Trophoblast cell (in vitro differentiated cells and primary cell): Measurements from ENCODE around the gene FAM120B.

Experiments
- DNase-seq, 2 donors: peaks; one replicate each; pipeline ENCODE4 v3.0.0-alpha.2; 2016
- H2AFZ ChIP-seq: 2 replicates; pipeline ENCODE4 v1.6.1; 2013; ENCODE audit warnings: low read length, moderate library complexity, mild to moderate bottlenecking; ENCODE audit not compliant: insufficient read depth, poor library complexity
- H2AK5ac ChIP-seq: 2 replicates; pipeline ENCODE4 v1.6.1; 2013; ENCODE audit warnings: mild to moderate bottlenecking, low read length
- H2BK120ac ChIP-seq: 2 replicates; pipeline ENCODE4 v1.6.1; 2013; ENCODE audit warnings: low read length, mild to moderate bottlenecking, moderate library complexity; ENCODE audit not compliant: insufficient read depth, poor library complexity
- H2BK12ac ChIP-seq: 2 replicates; pipeline ENCODE4 v1.6.1; 2013; ENCODE audit warnings: mild to moderate bottlenecking, low read length, moderate library complexity
- H2BK5ac ChIP-seq: 2 replicates; pipeline ENCODE4 v1.6.1; 2013; ENCODE audit warnings: low read length, low read depth, moderate library complexity, mild to moderate bottlenecking; ENCODE audit not compliant: poor library complexity
- H3K14ac ChIP-seq: 2 replicates; pipeline ENCODE4 v1.6.1; 2013; ENCODE audit warnings: mild to moderate bottlenecking, low read length
- H3K18ac ChIP-seq: 2 replicates; pipeline ENCODE4 v1.6.1; 2013; ENCODE audit warnings: mild to moderate bottlenecking, low read length
- H3K23ac ChIP-seq: 2 replicates; pipeline ENCODE4 v1.6.1; 2013; ENCODE audit warnings: low read length
- H3K27ac ChIP-seq: 2 replicates; pipeline ENCODE4 v1.5.1; 2013; ENCODE audit warnings: low read depth, mild to moderate bottlenecking, inconsistent platforms, low read length, moderate library complexity
- H3K27me3 ChIP-seq: 2 replicates; pipeline ENCODE4 v1.6.1; 2013; ENCODE audit warnings: inconsistent platforms, mild to moderate bottlenecking, low read length, moderate library complexity; ENCODE audit not compliant: insufficient read depth
- H3K36me3 ChIP-seq, 2 experiments: 1 replicate in 1 of 2; 2 replicates in 1 of 2; pipeline ENCODE4 v1.6.1; 2013; ENCODE audit warnings: low read length in 2 of 2, mild to moderate bottlenecking in 2 of 2, moderate library complexity in 1 of 2; ENCODE audit not compliant: insufficient read depth in 2 of 2, control insufficient read depth in 1 of 2
- H3K4ac ChIP-seq: 2 replicates; pipeline ENCODE4 v1.6.1; 2013; ENCODE audit warnings: low read depth, mild to moderate bottlenecking, low read length, moderate library complexity
- H3K4me1 ChIP-seq, 2 experiments: 1 replicate in 1 of 2; 2 replicates in 1 of 2; pipeline ENCODE4 v1.6.1; 2013; ENCODE audit warnings: low read length in 2 of 2, mild to moderate bottlenecking in 2 of 2, moderate library complexity in 1 of 2; ENCODE audit not compliant: insufficient read depth in 2 of 2, control insufficient read depth in 1 of 2
- H3K4me2 ChIP-seq: 2 replicates; pipeline ENCODE4 v1.6.1; 2013; ENCODE audit warnings: inconsistent platforms, mild to moderate bottlenecking, low read length, moderate library complexity
- H3K4me3 ChIP-seq: 2 replicates; pipeline ENCODE4 v1.5.1; 2013; ENCODE audit warnings: mild to moderate bottlenecking, low read depth, low read length, inconsistent platforms
- H3K79me1 ChIP-seq: one replicate; pipeline ENCODE4 v1.6.1; 2013; ENCODE audit warnings: low read length
- H3K79me2 ChIP-seq: 2 replicates; pipeline ENCODE4 v1.6.1; 2013; ENCODE audit warnings: low read length, mild to moderate bottlenecking; ENCODE audit not compliant: control insufficient read depth, insufficient read depth, poor library complexity
- H3K9ac ChIP-seq: 2 replicates; pipeline ENCODE4 v1.6.1; 2013; ENCODE audit warnings: mild to moderate bottlenecking, low read length
- H3K9me3 ChIP-seq: 2 replicates; pipeline ENCODE4 v1.6.1; 2013; ENCODE audit warnings: low read depth, mild to moderate bottlenecking, control low read depth, inconsistent platforms, low read length; ENCODE audit not compliant: insufficient read depth
- H4K12ac ChIP-seq: 2 replicates; pipeline ENCODE4 v1.6.1; 2013; ENCODE audit warnings: low read depth, mild to moderate bottlenecking, low read length, moderate library complexity
- H4K8ac ChIP-seq: 2 replicates; pipeline ENCODE4 v1.6.1; 2013; ENCODE audit warnings: low read depth, mild to moderate bottlenecking, low read length, moderate library complexity
- H4K91ac ChIP-seq: one replicate; pipeline ENCODE4 v1.6.1; 2013; ENCODE audit warnings: low read depth, mild to moderate bottlenecking, low read length, moderate library complexity
- WGBS: extraction: QIAGEN DNeasy Blood & Tissue Kit; methylation state at CpG from one replicate; pipeline ENCODE4 v1.1.7; 2013; ENCODE audit warnings: missing lambda C conversion rate; ENCODE audit not compliant: insufficient read length, insufficient coverage; ENCODE audit errors: extremely low coverage; 5-methylcytosine and 5-hydroxymethylcytosine counted together

FAM120B gene

GRCh38 chr6:170278743-170279094 lies 27.8 kb upstream of the FAM120B start:
- H3K4ac ChIP-seq: no peak overlapping the region
- no peak overlapping the region for H2AK5ac ChIP-seq
- no peak overlapping the region for H4K8ac ChIP-seq
- H2AFZ ChIP-seq: no peak overlapping the region
- H3K9ac ChIP-seq: no peak overlapping the region
- no peak overlapping the region for H2BK5ac ChIP-seq
- DNase-seq: no peak
- H3K27ac ChIP-seq: no peak overlapping the region
- no peak overlapping the region for H3K14ac ChIP-seq
- H2BK120ac ChIP-seq: no peak overlapping the region
- peaks cover 0 to 2% of the 10 kb centered on the region in 2 experiments for H3K4me1 ChIP-seq
- H2BK12ac ChIP-seq: no peak overlapping the region
- no peak overlapping the region for H3K23ac ChIP-seq
- H3K79me2 ChIP-seq: no peaks in the 10 kb centered on the region
- no peak overlapping the region for H3K18ac ChIP-seq
- no peak overlapping the region for H4K12ac ChIP-seq
- no peak overlapping the region for H4K91ac ChIP-seq
- H3K4me2 ChIP-seq: no peak overlapping the region
- H3K79me1 ChIP-seq: no peaks in the 10 kb centered on the region
- WGBS: no CpG with 5 or more reads among the region's 9 CpGs
- no peak overlapping the region for H3K4me3 ChIP-seq
- H3K27me3 ChIP-seq: no peaks in the 10 kb centered on the region
- H3K9me3 ChIP-seq: peaks cover 4% of the 10 kb centered on the region
- peaks cover 12 to 15% of the 10 kb centered on the region in 2 experiments for H3K36me3 ChIP-seq

- no peak overlapping the region for H3K9ac ChIP-seq
- H3K27me3 ChIP-seq: no peaks in the 10 kb centered on the region
- H3K4me2 ChIP-seq: no peak overlapping the region
- no peak overlapping the region for H2BK120ac ChIP-seq
- no peak overlapping the region for H4K12ac ChIP-seq
- H3K27ac ChIP-seq: no peak overlapping the region
- no peak for DNase-seq
- H3K9me3 ChIP-seq: peaks cover 4% of the 10 kb centered on the region
- no peak overlapping the region for H2AFZ ChIP-seq
- H3K18ac ChIP-seq: no peak overlapping the region
- H3K14ac ChIP-seq: no peak overlapping the region
- no peak overlapping the region for H3K4me3 ChIP-seq
- no CpG with 5 or more reads among the region's 8 CpGs for WGBS
- H3K4ac ChIP-seq: no peak overlapping the region
- H3K4me1 ChIP-seq: peaks cover 0 to 2% of the 10 kb centered on the region in 2 experiments
- H2BK12ac ChIP-seq: no peak overlapping the region
- H3K36me3 ChIP-seq: peaks cover 15 to 16% of the 10 kb centered on the region in 2 experiments
- no peak overlapping the region for H3K23ac ChIP-seq
- no peak overlapping the region for H2AK5ac ChIP-seq
- no peak overlapping the region for H4K91ac ChIP-seq
- H2BK5ac ChIP-seq: no peak overlapping the region
- no peak overlapping the region for H4K8ac ChIP-seq
- no peaks in the 10 kb centered on the region for H3K79me2 ChIP-seq
- no peaks in the 10 kb centered on the region for H3K79me1 ChIP-seq
These were observed 27.1 kb upstream of the FAM120B start for GRCh38 chr6:170279426-170279825.

GRCh38 chr6:170279977-170280688 lies 26.4 kb upstream of the FAM120B start:
- no peak overlapping the region for H4K8ac ChIP-seq
- no peak overlapping the region for H2AK5ac ChIP-seq
- H3K9me3 ChIP-seq: peaks cover 4% of the 10 kb centered on the region
- peaks cover 20 to 21% of the 10 kb centered on the region in 2 experiments for H3K36me3 ChIP-seq
- no peaks in the 10 kb centered on the region for H3K27me3 ChIP-seq
- H3K27ac ChIP-seq: no peak overlapping the region
- H2BK5ac ChIP-seq: no peak overlapping the region
- no peak overlapping the region for H3K4ac ChIP-seq
- H3K23ac ChIP-seq: no peak overlapping the region
- H3K14ac ChIP-seq: no peak overlapping the region
- no peak overlapping the region for H4K12ac ChIP-seq
- H3K4me2 ChIP-seq: no peak overlapping the region
- peak; percentile 54 to 72 for DNase-seq
- no peaks in the 10 kb centered on the region for H3K79me2 ChIP-seq
- H3K18ac ChIP-seq: no peak overlapping the region
- no peak overlapping the region for H2BK120ac ChIP-seq
- no peak overlapping the region for H2AFZ ChIP-seq
- H3K4me3 ChIP-seq: no peak overlapping the region
- H2BK12ac ChIP-seq: no peak overlapping the region
- peaks cover 0 to 2% of the 10 kb centered on the region in 2 experiments for H3K4me1 ChIP-seq
- no CpG with 5 or more reads among the region's 36 CpGs for WGBS
- no peaks in the 10 kb centered on the region for H3K79me1 ChIP-seq
- no peak overlapping the region for H3K9ac ChIP-seq
- no peak overlapping the region for H4K91ac ChIP-seq

- H3K4me3 ChIP-seq: no peak overlapping the region
- no peak for DNase-seq
- H3K27ac ChIP-seq: no peak overlapping the region
- no peak overlapping the region for H4K8ac ChIP-seq
- peaks cover 0 to 2% of the 10 kb centered on the region in 2 experiments for H3K4me1 ChIP-seq
- H3K14ac ChIP-seq: no peak overlapping the region
- no peak overlapping the region for H3K4me2 ChIP-seq
- H2AK5ac ChIP-seq: no peak overlapping the region
- H3K27me3 ChIP-seq: no peaks in the 10 kb centered on the region
- no peak overlapping the region for H2AFZ ChIP-seq
- H2BK120ac ChIP-seq: no peak overlapping the region
- no peak overlapping the region for H2BK12ac ChIP-seq
- H3K9me3 ChIP-seq: peaks cover 4% of the 10 kb centered on the region
- H2BK5ac ChIP-seq: no peak overlapping the region
- H4K12ac ChIP-seq: no peak overlapping the region
- H3K4ac ChIP-seq: no peak overlapping the region
- H3K23ac ChIP-seq: no peak overlapping the region
- H3K36me3 ChIP-seq: peaks cover 23 to 25% of the 10 kb centered on the region in 2 experiments
- no peak overlapping the region for H4K91ac ChIP-seq
- no peak overlapping the region for H3K9ac ChIP-seq
- H3K79me1 ChIP-seq: no peaks in the 10 kb centered on the region
- H3K79me2 ChIP-seq: no peaks in the 10 kb centered on the region
- no CpG with 5 or more reads among the region's 23 CpGs for WGBS
- no peak overlapping the region for H3K18ac ChIP-seq
These were observed 25.9 kb upstream of the FAM120B start for GRCh38 chr6:170280689-170281045.
